OCI-LY3 (cell line): ENCODE measurements around the gene ALCAM.

Experiments
- H2AFZ ChIP-seq: fragments of 200-600, 300-600 bp; shearing (Covaris generic); 2 replicates; pipeline ENCODE4 v1.6.0; 2014; ENCODE audit warnings: antibody characterized with exemption, low read depth, low read length
- H3K27ac ChIP-seq: fragments of 200-600, 300-600 bp; sonication (generic); 2 replicates; pipeline ENCODE4 v1.5.1; 2014; ENCODE audit warnings: mild to moderate bottlenecking, low read length, moderate library complexity, mixed read lengths
- H3K27me3 ChIP-seq: fragments of 200-600, 300-600 bp; sonication (generic); 2 replicates; pipeline ENCODE4 v1.6.1; 2014; ENCODE audit warnings: low read depth, low read length, mixed read lengths
- H3K36me3 ChIP-seq: fragments of 200-600, 300-600 bp; sonication (generic); replicated peaks from 2 replicates; pipeline ENCODE3; 2014; ENCODE audit warnings: low read depth, low read length, mixed read lengths
- H3K4me1 ChIP-seq: fragments of 300-600, 200-600 bp; sonication (generic); 2 replicates; pipeline ENCODE4 v1.6.1; 2014; ENCODE audit warnings: low read length, mixed read lengths
- H3K4me2 ChIP-seq: fragments of 200-600, 300-600 bp; sonication (generic); 2 replicates; pipeline ENCODE4 v1.6.1; 2014; ENCODE audit warnings: low read length, mixed read lengths
- H3K4me3 ChIP-seq: fragments of 300-600, 200-600 bp; sonication (generic); 2 replicates; pipeline ENCODE4 v1.5.1; 2014; ENCODE audit warnings: antibody characterized with exemption, mild to moderate bottlenecking, low read length, moderate library complexity
- H3K79me2 ChIP-seq: fragments of 300-600, 200-600 bp; shearing (Covaris generic); 2 replicates; pipeline ENCODE4 v1.6.1; 2014; ENCODE audit warnings: mild to moderate bottlenecking, low read length, mixed read lengths
- H3K9ac ChIP-seq: fragments of 300-600, 200-600 bp; shearing (Covaris generic); 2 replicates; pipeline ENCODE4 v1.6.0; 2014; ENCODE audit warnings: mild to moderate bottlenecking, low read length, moderate library complexity
- H3K9me3 ChIP-seq: fragments of 200-600, 300-600 bp; shearing (Covaris generic); 2 replicates; pipeline ENCODE4 v1.6.1; 2014; ENCODE audit warnings: low read length, mixed read lengths; ENCODE audit not compliant: insufficient read depth
- H4K20me1 ChIP-seq: fragments of 200-600, 300-600 bp; sonication (generic); 2 replicates; pipeline ENCODE4 v1.6.1; 2016; ENCODE audit warnings: low read length, mixed read lengths; ENCODE audit not compliant: insufficient read depth
- CTCF ChIP-seq: fragments of 200-600, 300-600 bp; sonication (generic); IDR thresholded peaks from 2 replicates; pipeline ENCODE4 v1.5.1; 2014; ENCODE audit warnings: antibody characterized with exemption, low read length, low read depth
- EZH2phosphoT487 ChIP-seq: fragments of 200-600 bp; shearing (Covaris generic); IDR thresholded peaks from 2 replicates; pipeline ENCODE4 v1.6.1; 2018; ENCODE audit warnings: antibody characterized with exemption, mixed run types, low read depth

ALCAM gene

DNA sequence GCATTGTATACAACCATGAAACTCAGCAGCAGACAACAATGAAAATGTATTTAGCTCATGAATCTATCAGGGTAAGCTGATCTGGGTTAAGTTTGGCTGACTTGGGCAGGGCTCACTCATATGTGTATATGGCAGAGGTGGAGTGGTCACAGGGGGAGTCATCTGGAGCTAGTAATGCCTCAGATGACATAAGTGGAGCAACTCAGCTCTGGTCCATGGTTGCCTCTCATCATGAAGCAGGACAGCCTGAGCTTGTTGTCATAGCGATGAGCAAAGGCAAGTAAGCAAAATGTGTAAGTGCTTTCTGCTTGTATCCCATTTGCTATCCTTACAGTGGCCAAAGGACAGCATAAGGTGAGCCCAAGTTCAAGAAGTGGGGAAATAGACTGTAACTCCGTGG is 64.5 kb downstream of the ALCAM start:
- peaks cover 6% of the 10 kb centered on the region for H3K4me1 ChIP-seq
- H3K27me3 ChIP-seq: no peaks in the 10 kb centered on the region
- peaks cover 10% of the 10 kb centered on the region for H3K36me3 ChIP-seq
- H3K9ac ChIP-seq: no peak overlapping the region
- no peak overlapping the region for H3K4me2 ChIP-seq
- no peak overlapping the region for H3K27ac ChIP-seq
- H3K4me3 ChIP-seq: no peak overlapping the region
- no peak for TF ChIP-seq EZH2phosphoT487
- TF ChIP-seq CTCF: no peak
- H2AFZ ChIP-seq: no peak overlapping the region
- peaks cover 57% of the 10 kb centered on the region for H3K79me2 ChIP-seq
- peaks cover 17% of the 10 kb centered on the region; the same call in 1 of the 2 replicates for H4K20me1 ChIP-seq
- no peaks in the 10 kb centered on the region for H3K9me3 ChIP-seq

DNA sequence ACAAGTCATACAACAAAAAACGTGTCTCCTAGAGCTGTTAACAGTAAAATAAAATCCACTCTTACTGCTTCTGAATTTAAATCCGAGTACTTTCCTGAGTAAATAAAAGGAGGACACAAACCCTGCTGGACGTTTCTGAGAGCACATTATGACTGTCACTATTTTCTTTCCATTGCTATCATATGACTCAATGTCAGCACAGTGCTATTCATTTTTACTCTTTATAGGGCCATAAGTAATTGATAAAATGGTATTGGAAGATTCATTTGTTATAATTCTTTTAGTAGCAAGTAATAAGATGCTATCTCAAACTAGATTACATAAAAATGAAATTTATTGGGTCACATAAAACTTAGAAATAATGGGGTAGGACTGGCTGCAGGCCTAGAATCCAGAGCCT is 68.6 kb downstream of the ALCAM start:
- peaks cover 12% of the 10 kb centered on the region; the same call in 1 of the 2 replicates for H4K20me1 ChIP-seq
- H3K9me3 ChIP-seq: no peaks in the 10 kb centered on the region
- H3K27ac ChIP-seq: no peak overlapping the region
- no peak overlapping the region for H3K4me3 ChIP-seq
- peaks cover 50% of the 10 kb centered on the region for H3K79me2 ChIP-seq
- H3K4me1 ChIP-seq: peaks cover 4% of the 10 kb centered on the region
- H3K9ac ChIP-seq: no peak overlapping the region
- peaks cover 10% of the 10 kb centered on the region for H3K36me3 ChIP-seq
- no peaks in the 10 kb centered on the region for H3K27me3 ChIP-seq
- no peak overlapping the region for H3K4me2 ChIP-seq
- TF ChIP-seq EZH2phosphoT487: no peak
- no peak for TF ChIP-seq CTCF
- no peak overlapping the region for H2AFZ ChIP-seq

GRCh38 chr3:105436687-105437086 is 70.0 kb downstream of the ALCAM start:
- H3K9ac ChIP-seq: no peak overlapping the region
- H3K9me3 ChIP-seq: no peaks in the 10 kb centered on the region
- H3K4me2 ChIP-seq: no peak overlapping the region
- H3K4me3 ChIP-seq: no peak overlapping the region
- no peaks in the 10 kb centered on the region for H3K4me1 ChIP-seq
- peaks cover 11% of the 10 kb centered on the region; the same call in 1 of the 2 replicates for H4K20me1 ChIP-seq
- H2AFZ ChIP-seq: no peak overlapping the region
- no peak overlapping the region for H3K27ac ChIP-seq
- H3K79me2 ChIP-seq: peaks cover 52% of the 10 kb centered on the region
- peaks cover 10% of the 10 kb centered on the region for H3K36me3 ChIP-seq
- no peaks in the 10 kb centered on the region for H3K27me3 ChIP-seq
- TF ChIP-seq CTCF: no peak
- no peak for TF ChIP-seq EZH2phosphoT487

- no peak for TF ChIP-seq EZH2phosphoT487
- TF ChIP-seq CTCF: no peak
- H3K9me3 ChIP-seq: no peaks in the 10 kb centered on the region
- no peak overlapping the region for H3K4me3 ChIP-seq
- H3K79me2 ChIP-seq: peaks cover 52% of the 10 kb centered on the region
- H2AFZ ChIP-seq: no peak overlapping the region
- peaks cover 5% of the 10 kb centered on the region for H3K36me3 ChIP-seq
- H3K9ac ChIP-seq: no peak overlapping the region
- H4K20me1 ChIP-seq: peaks cover 11% of the 10 kb centered on the region; the same call in 1 of the 2 replicates
- H3K27me3 ChIP-seq: no peaks in the 10 kb centered on the region
- no peak overlapping the region for H3K4me2 ChIP-seq
- no peaks in the 10 kb centered on the region for H3K4me1 ChIP-seq
- H3K27ac ChIP-seq: no peak overlapping the region
Observed at GRCh38 chr3:105440113-105440512, 73.4 kb downstream of the ALCAM start.
